C4-2B (cell line): Measurements from ENCODE around the gene SERINC4.
A peak's percentile ranks its signal among the peaks of the same experiment; 100 is the strongest.

ENCODE experiments used
- CTCF ChIP-seq: fragments of 450-650 bp; conservative IDR thresholded peaks from 2 replicates; pipeline ENCODE4 v1.5.1; 2017; ENCODE audit warnings: mild to moderate bottlenecking
- ZFX ChIP-seq: fragments of 450-650 bp; IDR thresholded peaks from 2 replicates; pipeline ENCODE4 v1.6.1; 2017

DNA sequence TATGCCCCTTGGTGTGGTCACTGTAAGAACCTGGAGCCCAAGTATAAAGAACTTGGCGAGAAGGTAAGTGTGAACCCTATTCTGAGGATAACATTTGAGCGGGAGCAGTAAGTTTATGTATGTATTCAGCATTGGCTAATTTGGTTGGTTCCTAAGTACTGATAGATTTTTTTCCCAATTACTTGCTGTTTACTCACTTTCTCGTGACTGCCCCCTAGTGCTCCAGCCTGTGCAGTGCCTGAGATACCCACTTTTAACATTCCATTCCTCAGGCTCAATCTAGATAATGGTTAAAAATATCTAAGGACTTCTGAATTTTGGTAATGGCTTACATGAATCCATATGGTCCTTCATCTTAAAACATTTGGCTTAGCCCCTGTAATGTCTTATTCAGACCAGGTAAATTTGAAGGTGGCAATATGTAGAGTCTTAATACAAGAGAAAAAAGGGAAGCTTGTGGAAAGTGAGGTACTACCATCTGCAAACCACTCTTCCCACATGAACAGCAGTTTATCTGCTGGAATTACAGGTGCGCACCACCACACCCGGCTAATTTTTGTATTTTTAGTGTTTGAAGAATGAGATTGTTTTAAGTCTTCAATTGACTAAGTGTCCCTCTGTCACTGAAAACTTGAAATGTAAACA is 30.3 kb downstream of the SERINC4 start:
- peak; percentile 96 for TF ChIP-seq CTCF
- TF ChIP-seq ZFX = no peak
